Stimulated activated CD4-positive, alpha-beta T cell treated with anti-CD3 and anti-CD28 coated beads, Interleukin-2, amount 100 ng/mL, for 4 hours (primary cell): ENCODE measurements around the gene GFI1B.
"Not testable (repeated sequence)": the region's sequence is repeated elsewhere in the genome, so short reads cannot be mapped to it uniquely, and the experiment has no call there.

ENCODE experiments used
- DNase-seq: peaks from one replicate; pipeline ENCODE4 v3.0.0-alpha.2; 2020; ENCODE audit warnings: low read depth

Gene GFI1B

GRCh38 chr9:132969783-132970182 lies 8.7 kb upstream of the GFI1B start:
- DNase-seq: no peak

GRCh38 chr9:132970324-132971062 lies 8.0 kb upstream of the GFI1B start:
- no peak for DNase-seq

- no peak for DNase-seq
These were observed 5.3 kb upstream of the GFI1B start for GRCh38 chr9:132973166-132973565.

- no peak for DNase-seq
These were observed 4.8 kb upstream of the GFI1B start for GRCh38 chr9:132973713-132974112.

GRCh38 chr9:132975961-132976360 lies 2.5 kb upstream of the GFI1B start:
- no peak for DNase-seq

GRCh38 chr9:132976571-132976970 lies 1.9 kb upstream of the GFI1B start:
- DNase-seq: no peak

GRCh38 chr9:132978112-132978450 lies 413 bp upstream of the GFI1B start:
- DNase-seq: no peak

- no peak for DNase-seq
These were observed 1.7 kb downstream of the GFI1B start for GRCh38 chr9:132980157-132980556.

- no peak for DNase-seq
These were observed 4.0 kb downstream of the GFI1B start for GRCh38 chr9:132982458-132982857.

- no peak for DNase-seq
These were observed 5.2 kb downstream of the GFI1B start for GRCh38 chr9:132983491-132984201.

- no peak for DNase-seq
These were observed 5.9 kb downstream of the GFI1B start for GRCh38 chr9:132984202-132985070.

GRCh38 chr9:132985071-132985350 lies 6.5 kb downstream of the GFI1B start:
- no peak for DNase-seq

- DNase-seq: no peak
These were observed 7.0 kb downstream of the GFI1B start for GRCh38 chr9:132985489-132985888.

GRCh38 chr9:132986114-132986513 lies 7.6 kb downstream of the GFI1B start:
- no peak for DNase-seq

- no peak for DNase-seq
These were observed 8.4 kb downstream of the GFI1B start for GRCh38 chr9:132986640-132987620.

- no peak for DNase-seq
These were observed 9.9 kb downstream of the GFI1B start for GRCh38 chr9:132988244-132989013.

GRCh38 chr9:132989014-132989310 lies 10.5 kb downstream of the GFI1B start:
- no peak for DNase-seq

- DNase-seq: no peak
These were observed 11.0 kb downstream of the GFI1B start for GRCh38 chr9:132989414-132989996.

- DNase-seq: not testable (repeated sequence)
These were observed 11.6 kb downstream of the GFI1B start for GRCh38 chr9:132989998-132990557.

- DNase-seq: no peak
These were observed 12.3 kb downstream of the GFI1B start for GRCh38 chr9:132990781-132991180.
